K562 (cell line): ENCODE measurements around the gene PHOX2A. TPM values are rescaled to one million over a fixed set of nuclear protein-coding genes. Genes with fewer than 3 reads are reported as not detected.

ENCODE experiments used
- ATAC-seq: fragments of 200-7000 bp; cut with Tn5 transposase; 3 replicates; pipeline ENCODE4 v1.9.1; 2020; ENCODE audit warnings: moderate library complexity
- BruUV-seq: library from RNA; stranded (reverse); fragments of 400-500 nt; replicated peaks from 2 replicates; lab custom pipeline; 2021; lab: Mats Ljungman, UMichigan
- CTCF ChIA-PET: fragments of 300-600 bp; formaldehyde crosslinking; extraction: SDS; loops from one replicate; lab custom pipeline; 2021; ENCODE audit warnings: low intra/inter-chr PET ratio; lab: Yijun Ruan, JAX
- POLR2A ChIA-PET: fragments of 300-600, 350-650 bp; sonication (Branson Sonifier 250); formaldehyde crosslinking; extraction: SDS; loops from one replicate; lab custom pipeline; 2021; ENCODE audit warnings: antibody characterized with exemption, inconsistent platforms; lab: Yijun Ruan, JAX
- DNase-seq, 4 experiments: peaks; one replicate each; pipeline versions ENCODE4 v3.0.0 to v3.0.0-alpha.2; 2011 to 2018; ENCODE audit warnings: low spot score in 3 of 4, mixed read lengths in 3 of 4; ENCODE audit errors: extremely low read depth in 1 of 4
- FAIRE-seq: peaks from 2 replicates; lab custom pipeline; 2011; peaks lifted over from hg19 to GRCh38; lab: Jason Lieb, UNC
- H2AFZ ChIP-seq: 2 replicates; pipeline ENCODE4 v1.6.0; 2011; ENCODE audit warnings: low read depth, low read length, control low read depth, inconsistent platforms
- H3K27ac ChIP-seq: fragments of 200-600 bp; 3 replicates; pipeline ENCODE4 v1.8.0; 2011; ENCODE audit warnings: low read depth, mild to moderate bottlenecking, control low read depth, inconsistent platforms, low read length, moderate library complexity, mixed read lengths; ENCODE audit errors: extremely low read depth
- H3K27me3 ChIP-seq, 2 experiments: fragments of 300-600 bp in 1 of 2; 2 replicates in 1 of 2; 3 replicates in 1 of 2; pipeline versions ENCODE4 v1.6.0 to v1.8.0; 2011; ENCODE audit warnings: inconsistent platforms in 2 of 2, low read length in 2 of 2, mild to moderate bottlenecking in 1 of 2, mixed read lengths in 1 of 2, moderate library complexity in 1 of 2; ENCODE audit not compliant: control insufficient read depth in 2 of 2, insufficient read depth in 2 of 2
- H3K36me3 ChIP-seq: fragments of 300-600 bp; 3 replicates; pipeline ENCODE4 v1.8.0; 2011; ENCODE audit warnings: mild to moderate bottlenecking, low read length, inconsistent platforms; ENCODE audit not compliant: control insufficient read depth, insufficient read depth
- H3K4me1 ChIP-seq, 2 experiments: fragments of 200-600 bp in 1 of 2; replicated peaks in 1 of 2; 2 replicates in 1 of 2; 3 replicates in 1 of 2; pipeline versions ENCODE4 v1.5.1 to v1.8.0; 2011; ENCODE audit warnings: inconsistent platforms in 2 of 2, low read length in 2 of 2, mild to moderate bottlenecking in 1 of 2, mixed read lengths in 1 of 2, moderate library complexity in 1 of 2; ENCODE audit not compliant: control insufficient read depth in 2 of 2, insufficient read depth in 2 of 2
- H3K4me2 ChIP-seq: 2 replicates; pipeline ENCODE4 v1.6.1; 2011; ENCODE audit warnings: low read length, control low read depth, inconsistent platforms, mixed read lengths; ENCODE audit not compliant: insufficient read depth
- H3K4me3 ChIP-seq: fragments of 200-600 bp; sonication (generic), shearing (Covaris generic); 2 replicates; pipeline ENCODE4 v1.5.1; 2016; ENCODE audit warnings: control low read depth, inconsistent platforms
- H3K79me2 ChIP-seq: fragments of 200-600 bp; 3 replicates; pipeline ENCODE4 v1.8.0; 2011; ENCODE audit warnings: low read length, inconsistent platforms; ENCODE audit not compliant: control insufficient read depth, insufficient read depth
- H3K9ac ChIP-seq, 2 experiments: 2 replicates each; pipeline versions ENCODE4 v1.6.0 to v1.6.1; 2011; ENCODE audit warnings: low read depth in 2 of 2, low read length in 2 of 2, control low read depth in 1 of 2, inconsistent platforms in 1 of 2, mild to moderate bottlenecking in 1 of 2, mixed read lengths in 1 of 2; ENCODE audit not compliant: insufficient read depth in 1 of 2
- H3K9me1 ChIP-seq: one replicate; pipeline ENCODE4 v1.6.0; 2011; ENCODE audit warnings: inconsistent platforms, mild to moderate bottlenecking, low read length, moderate library complexity; ENCODE audit not compliant: control insufficient read depth, insufficient read depth
- H3K9me3 ChIP-seq: replicated peaks from 2 replicates; pipeline ENCODE4 v1.5.1; 2011; ENCODE audit warnings: low read depth, low read length, inconsistent platforms; ENCODE audit not compliant: control insufficient read depth, insufficient read depth
- H4K20me1 ChIP-seq: replicated peaks from 2 replicates; pipeline ENCODE4 v1.6.1; 2011; ENCODE audit warnings: low read length, inconsistent platforms, mixed read lengths; ENCODE audit not compliant: control insufficient read depth, insufficient read depth
- CBFB ChIP-seq: sonication (generic); formaldehyde crosslinking; IDR thresholded peaks from 2 replicates; pipeline ENCODE4 v1.4.0; 2020; ENCODE audit warnings: mild to moderate bottlenecking, missing genetic modification reagents
- DACH1 ChIP-seq: fragments of 450-650 bp; IDR thresholded peaks from 2 replicates; pipeline ENCODE4 v1.6.1; 2018; ENCODE audit not compliant: partially characterized antibody
- HNRNPH1 ChIP-seq: fragments of 200-400 bp; formaldehyde crosslinking; optimal IDR thresholded peaks from 2 replicates; pipeline ENCODE3; 2017; ENCODE audit warnings: low read depth, mild to moderate bottlenecking, low read length, moderate library complexity
- HOXB6 ChIP-seq: fragments of 250-450 bp; sonication (Bioruptor Pico); IDR thresholded peaks from 2 replicates; pipeline ENCODE4 v1.5.1; 2022; ENCODE audit warnings: mild to moderate bottlenecking, borderline replicate concordance
- NCOA1 ChIP-seq: fragments of 450-650 bp; IDR thresholded peaks from 2 replicates; pipeline ENCODE4 v1.6.1; 2016; ENCODE audit warnings: low read depth
- NR2C1 ChIP-seq, 2 experiments: fragments of 450-650 bp; IDR thresholded peaks; 2 replicates each; pipeline ENCODE4 v1.6.1; 2017; ENCODE audit warnings: mild to moderate bottlenecking in 2 of 2, antibody characterized with exemption in 1 of 2, inconsistent platforms in 1 of 2, missing compliant biosample characterization in 1 of 2, missing genetic modification characterization in 1 of 2
- PRPF4 ChIP-seq: fragments of 200-400 bp; formaldehyde crosslinking; IDR thresholded peaks from one replicate; pipeline ENCODE4 v1.6.1; 2017; ENCODE audit warnings: low read length, low read depth, mild to moderate bottlenecking; ENCODE audit not compliant: insufficient read depth, poor library complexity, severe bottlenecking
- U2AF2 ChIP-seq: fragments of 200-400 bp; formaldehyde crosslinking; optimal IDR thresholded peaks from 2 replicates; pipeline ENCODE3; 2017; ENCODE audit warnings: low read depth, mild to moderate bottlenecking, low read length
- ZBTB11 ChIP-seq, 3 experiments: fragments of 200-800 bp in 1 of 3; fragments of 250-450 bp in 1 of 3; fragments of 450-650 bp in 1 of 3; sonication (Bioruptor Pico) in 1 of 3; sonication (Bioruptor generic) in 1 of 3; formaldehyde crosslinking in 1 of 3; IDR thresholded peaks; 2 replicates each; pipeline versions ENCODE4 v1.6.1 to v1.8.0; 2016 to 2022; ENCODE audit warnings: mild to moderate bottlenecking in 2 of 3, missing genetic modification characterization in 2 of 3, missing compliant biosample characterization in 1 of 3, moderate library complexity in 1 of 3
- ZFX ChIP-seq: sonication (generic); formaldehyde crosslinking; IDR thresholded peaks from 2 replicates; pipeline ENCODE4 v1.8.0; 2022; ENCODE audit warnings: mild to moderate bottlenecking, missing genetic modification reagents, moderate library complexity
- ZZZ3 ChIP-seq: fragments of 450-650 bp; IDR thresholded peaks from 2 replicates; pipeline ENCODE4 v1.6.1; 2016; ENCODE audit warnings: antibody characterized with exemption, mild to moderate bottlenecking, moderate library complexity
- WGBS: fragments of 100-300 bp; shearing (Covaris generic); methylation state at CpG from one replicate; pipeline ENCODE4 v1.1.6; 2016; ENCODE audit warnings: low coverage, mixed read lengths; ENCODE audit not compliant: insufficient coverage; ENCODE audit errors: missing lambda C conversion rate; 5-methylcytosine and 5-hydroxymethylcytosine counted together
- in situ Hi-C: fragments of 300-500 bp; cut with MboI; formaldehyde crosslinking; loops from 4 replicates; pipeline ENCODE4 v1.15.0; 2018; ENCODE audit warnings: inconsistent platforms, mixed read lengths
- intact Hi-C: fragments of 100-400 bp; cut with micrococcal nuclease; formaldehyde crosslinking; loops from 2 replicates; pipeline ENCODE4 v1.14.2; 2022
- polyA plus RNA-seq, 8 experiments: library from polyadenylated mRNA; depleted of rRNA in 4 of 8; stranded (reverse) in 5 of 8; unstranded in 3 of 8; fragments of >200 nt; fragmentation: Nextera tagmentation in 2 of 8; fragmentation: Illumina TruSeq in 1 of 8; extraction: Ambion mirVana in 2 of 8; extraction: Trizol in 1 of 8; gene quantifications; 2 replicates each; pipeline versions ENCODE4 v1.2.1 to v1.2.3, GENCODE V29; 2011 to 2014; ENCODE audit warnings: inconsistent platforms in 1 of 8, missing spikeins in 1 of 8
- total RNA-seq, 7 experiments: library from RNA; depleted of rRNA in 6 of 7; stranded (reverse); fragments of >200 nt in 6 of 7; fragmentation: Illumina TruSeq in 2 of 7; extraction: Trizol in 2 of 7; gene quantifications; 2 replicates each; pipeline versions ENCODE4 v1.2.1 to v1.2.3, GENCODE V29; 2011 to 2021; ENCODE audit warnings: low replicate concordance in 1 of 7

Gene PHOX2A
- total and polyA plus RNA-seq, 9 of the 15 experiments (the other 6 are each of a cell fraction or from before 2014, with no cell fraction given), result not detected

GRCh38 chr11:72229336-72229924, 14.5 kb downstream of the PHOX2A start:
- no peaks in the 10 kb centered on the region for H4K20me1 ChIP-seq
- TF ChIP-seq NR2C1 (IDR thresholded peaks at IDR 0.05), result peak; percentile 56
- TF ChIP-seq NR2C1 (tag; IDR thresholded peaks at IDR 0.05), result 0 out of 2 replicates have a peak, but pooled peaks have one; percentile 45
- TF ChIP-seq ZZZ3, result no peak
- peaks cover 9 to 36% of the 10 kb centered on the region in 2 experiments for H3K4me1 ChIP-seq
- BruUV-seq, result no TSS peak
- 92% methylated on average over 7 of the region's 8 CpGs for WGBS
- no peaks in the 10 kb centered on the region for H3K9me3 ChIP-seq
- in situ Hi-C loops (no loop called here), intact Hi-C loops (no loop called here)
- H3K36me3 ChIP-seq, result peaks cover 84% of the 10 kb centered on the region
- no peak for FAIRE-seq
- H2AFZ ChIP-seq, result no peak overlapping the region
- CTCF ChIA-PET, result no interaction called here
- no peak overlapping the region for H3K27ac ChIP-seq
- no peaks in the 10 kb centered on the region for H3K27me3 ChIP-seq
- POLR2A ChIA-PET, result interaction anchor here (0.6 to 1.1 kb wide), 3 partner anchors 11 to 117 kb away, joined by 3 read pairs; no protein-coding TSS in a partner anchor
- peaks cover 8% of the 10 kb centered on the region for H3K9me1 ChIP-seq
- peak in 1 of 4 experiments; percentile 4 for DNase-seq
- H3K9ac ChIP-seq, result no peak overlapping the region
- H3K4me2 ChIP-seq, result no peak overlapping the region
- H3K4me3 ChIP-seq, result no peak overlapping the region
- H3K79me2 ChIP-seq, result peaks cover 21% of the 10 kb centered on the region
- no peak for ATAC-seq

- peaks cover 27% of the 10 kb centered on the region for H3K79me2 ChIP-seq
- peaks cover 8% of the 10 kb centered on the region for H3K9me1 ChIP-seq
- H3K4me1 ChIP-seq, result peaks cover 9 to 42% of the 10 kb centered on the region in 2 experiments
- no peaks in the 10 kb centered on the region for H3K27me3 ChIP-seq
- intact Hi-C loops (no loop called here), in situ Hi-C loops (no loop called here)
- WGBS, result 98% methylated on average over 4 of the region's 7 CpGs
- ChIA-PET CTCF (no interaction called here), POLR2A (interaction anchor here (0.5 to 2.9 kb wide), 6 partner anchors 8 to 198 kb away, joined by 3 to 13 read pairs (median 3); no protein-coding TSS in a partner anchor)
- DNase-seq, result peak in 1 of 4 experiments; percentile 3
- peaks cover 78% of the 10 kb centered on the region for H3K36me3 ChIP-seq
- H3K4me2 ChIP-seq, result no peak overlapping the region
- H3K27ac ChIP-seq, result no peak overlapping the region
- H3K9ac ChIP-seq, result no peak overlapping the region
- no peak for FAIRE-seq
- no peaks in the 10 kb centered on the region for H3K9me3 ChIP-seq
- ATAC-seq, result no peak
- no peaks in the 10 kb centered on the region for H4K20me1 ChIP-seq
- no TSS peak for BruUV-seq
- H3K4me3 ChIP-seq, result no peak overlapping the region
- TF ChIP-seq HOXB6 (CRISPR knock-in tag) (no peak), HNRNPH1 (no peak), PRPF4 (no peak), ZFX (CRISPR knock-in tag) (no peak), NCOA1 (no peak), DACH1 (no peak), CBFB (CRISPR knock-in tag) (no peak), ZBTB11 (CRISPR knock-in tag; IDR thresholded peaks at IDR 0.05) (no peak), U2AF2 (no peak)
- no peak overlapping the region for H2AFZ ChIP-seq
Observed at GRCh38 chr11:72228844-72229231, 15.1 kb downstream of the PHOX2A start.
